GM12801 (cell line): ENCODE measurements around the gene TCEA3.

ENCODE experiments used
- TF ChIP-seq, protein P1 (sequence below): IDR thresholded peaks from one replicate; pipeline ENCODE4 v1.5.1; 2011; ENCODE audit warnings: control low read depth; ENCODE audit not compliant: insufficient read length; ENCODE audit errors: extremely low read depth

Gene TCEA3

DNA sequence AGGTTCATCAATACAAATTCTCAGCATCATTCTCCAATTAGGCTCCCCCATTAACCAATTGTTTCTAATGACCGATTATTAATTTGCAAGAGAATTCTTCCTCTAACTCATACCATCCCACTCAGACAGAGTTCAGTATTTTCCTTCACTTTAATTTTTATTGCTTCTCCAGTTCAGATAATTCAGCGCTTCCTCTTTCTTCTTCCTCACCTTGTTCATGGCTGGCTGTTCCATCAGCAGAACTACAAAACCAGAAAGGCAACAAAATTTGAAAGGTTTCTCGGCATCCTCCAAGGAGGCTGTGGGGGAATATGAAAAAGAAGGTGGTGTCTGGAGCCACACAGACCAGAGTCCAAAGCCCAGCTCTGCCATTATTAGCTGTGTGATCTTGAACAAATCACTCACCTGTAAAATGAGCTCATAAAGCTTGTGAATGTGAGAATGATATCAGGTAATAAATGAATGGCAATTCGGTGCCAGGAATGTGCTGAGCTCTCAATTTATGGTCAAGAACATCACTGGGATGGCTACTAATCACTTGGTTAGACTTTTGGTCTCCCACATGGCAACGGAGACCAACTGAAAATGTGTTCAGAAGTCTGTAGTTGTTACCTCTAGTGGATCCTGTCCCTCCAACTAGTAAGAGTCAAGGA is 43.2 kb downstream of the TCEA3 start:
- TF ChIP-seq, protein P1, sequence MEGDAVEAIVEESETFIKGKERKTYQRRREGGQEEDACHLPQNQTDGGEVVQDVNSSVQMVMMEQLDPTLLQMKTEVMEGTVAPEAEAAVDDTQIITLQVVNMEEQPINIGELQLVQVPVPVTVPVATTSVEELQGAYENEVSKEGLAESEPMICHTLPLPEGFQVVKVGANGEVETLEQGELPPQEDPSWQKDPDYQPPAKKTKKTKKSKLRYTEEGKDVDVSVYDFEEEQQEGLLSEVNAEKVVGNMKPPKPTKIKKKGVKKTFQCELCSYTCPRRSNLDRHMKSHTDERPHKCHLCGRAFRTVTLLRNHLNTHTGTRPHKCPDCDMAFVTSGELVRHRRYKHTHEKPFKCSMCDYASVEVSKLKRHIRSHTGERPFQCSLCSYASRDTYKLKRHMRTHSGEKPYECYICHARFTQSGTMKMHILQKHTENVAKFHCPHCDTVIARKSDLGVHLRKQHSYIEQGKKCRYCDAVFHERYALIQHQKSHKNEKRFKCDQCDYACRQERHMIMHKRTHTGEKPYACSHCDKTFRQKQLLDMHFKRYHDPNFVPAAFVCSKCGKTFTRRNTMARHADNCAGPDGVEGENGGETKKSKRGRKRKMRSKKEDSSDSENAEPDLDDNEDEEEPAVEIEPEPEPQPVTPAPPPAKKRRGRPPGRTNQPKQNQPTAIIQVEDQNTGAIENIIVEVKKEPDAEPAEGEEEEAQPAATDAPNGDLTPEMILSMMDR: no peak

DNA sequence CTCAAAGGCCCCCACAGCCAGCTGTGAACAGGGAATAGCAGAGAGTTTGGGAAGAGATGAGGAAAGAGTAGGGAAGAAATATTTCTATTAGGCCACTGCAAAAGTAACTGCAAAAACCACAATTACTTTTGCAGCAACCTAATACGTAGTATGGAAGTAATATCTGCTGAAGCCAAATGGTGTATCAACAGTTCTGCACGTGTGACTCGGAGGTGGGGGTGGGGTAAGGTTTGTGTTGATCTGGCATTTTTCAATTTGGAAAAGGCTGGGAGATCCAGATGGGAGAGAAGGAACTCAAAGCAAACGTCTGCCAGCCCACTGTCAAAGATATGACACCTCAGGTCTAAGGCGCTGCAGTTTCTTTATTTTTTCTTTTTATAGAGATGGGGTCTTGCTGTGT is 43.8 kb downstream of the TCEA3 start:
- TF ChIP-seq, protein P1: no peak

DNA sequence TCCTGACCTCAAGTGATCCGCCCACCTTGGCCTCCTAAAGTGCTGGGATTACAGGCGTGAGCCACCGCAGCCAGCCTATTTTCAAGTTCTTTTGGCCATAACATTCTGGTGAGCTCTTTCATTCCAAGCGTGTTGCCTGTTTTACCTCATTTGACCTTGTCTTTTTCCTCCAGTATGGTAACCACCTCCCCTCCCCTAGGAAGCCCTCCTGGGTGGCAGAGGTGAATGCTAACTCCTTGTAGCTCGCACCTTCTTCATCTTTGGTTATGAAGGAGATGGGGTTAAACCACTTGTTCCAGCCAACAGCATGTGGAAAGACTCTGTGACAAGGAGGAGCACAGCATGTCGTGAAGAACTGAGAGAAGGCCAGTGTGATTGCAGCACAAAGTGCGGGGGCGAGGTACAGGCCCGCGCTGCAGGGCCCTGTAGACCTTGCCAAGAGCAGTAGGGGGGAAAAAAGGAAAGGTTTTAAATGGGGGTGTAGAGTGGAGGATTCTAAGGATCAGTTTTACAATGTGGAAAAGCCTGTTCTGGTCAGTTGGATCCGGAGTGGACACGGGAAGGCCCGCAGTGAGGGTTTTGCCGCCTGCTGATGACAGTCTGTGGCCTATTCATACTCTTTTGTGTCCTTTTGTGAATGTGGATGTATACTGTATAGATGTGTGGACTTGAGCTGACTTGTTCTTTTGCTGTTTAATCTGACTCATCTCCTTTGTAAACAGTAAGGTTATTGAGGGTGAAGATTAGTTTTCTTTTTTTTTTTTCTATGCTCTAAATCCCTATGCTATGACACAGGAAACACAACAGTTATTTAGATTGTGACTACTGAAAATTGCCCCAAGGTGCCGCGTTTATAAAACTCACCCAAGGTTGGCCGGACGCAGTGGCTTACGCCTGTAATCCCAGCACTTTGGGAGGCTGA is 47.4 kb downstream of the TCEA3 start:
- TF ChIP-seq, protein P1: no peak

DNA sequence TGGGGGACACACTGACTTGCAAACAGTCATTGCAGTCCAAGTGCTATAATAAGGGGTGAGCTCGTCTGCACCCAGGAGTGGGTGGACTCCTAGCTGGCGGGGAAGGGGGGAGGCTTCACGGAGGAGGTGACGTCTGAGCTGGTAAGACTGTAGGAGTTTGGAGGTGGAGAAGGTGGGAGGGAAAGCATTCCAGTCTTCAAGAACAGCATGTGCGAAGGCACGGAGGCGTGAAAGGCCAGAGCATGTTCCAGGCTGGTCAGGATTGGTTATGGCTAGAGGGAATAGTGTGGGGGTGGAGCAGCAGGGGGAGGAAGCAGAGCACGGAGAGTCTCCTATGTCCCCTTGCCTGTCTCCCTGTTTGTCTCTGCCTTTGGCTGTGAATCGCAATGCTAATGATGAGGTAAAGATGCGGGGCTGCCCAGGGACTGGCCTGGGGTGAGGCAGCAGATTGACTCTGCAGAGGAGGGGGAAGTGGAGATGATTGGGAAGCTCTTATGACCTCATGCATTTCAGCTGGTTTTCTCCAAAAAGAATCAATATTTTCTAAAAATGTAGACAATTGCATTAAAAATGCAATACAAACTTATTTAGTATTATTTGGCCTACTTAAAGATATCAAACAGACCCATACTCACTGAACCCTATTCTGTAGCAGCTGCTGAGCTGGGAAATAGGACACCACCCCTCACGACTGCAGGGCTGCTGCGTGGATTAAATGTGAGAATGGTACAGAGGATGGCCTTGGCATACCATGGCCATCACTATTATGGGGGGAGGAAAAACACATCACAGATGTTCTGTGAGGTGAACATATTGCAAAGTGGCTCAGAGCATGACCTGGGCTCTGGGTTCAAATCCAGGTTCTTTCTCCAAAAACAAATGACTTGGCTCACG is 52.3 kb downstream of the TCEA3 start:
- TF ChIP-seq, protein P1: no peak

DNA sequence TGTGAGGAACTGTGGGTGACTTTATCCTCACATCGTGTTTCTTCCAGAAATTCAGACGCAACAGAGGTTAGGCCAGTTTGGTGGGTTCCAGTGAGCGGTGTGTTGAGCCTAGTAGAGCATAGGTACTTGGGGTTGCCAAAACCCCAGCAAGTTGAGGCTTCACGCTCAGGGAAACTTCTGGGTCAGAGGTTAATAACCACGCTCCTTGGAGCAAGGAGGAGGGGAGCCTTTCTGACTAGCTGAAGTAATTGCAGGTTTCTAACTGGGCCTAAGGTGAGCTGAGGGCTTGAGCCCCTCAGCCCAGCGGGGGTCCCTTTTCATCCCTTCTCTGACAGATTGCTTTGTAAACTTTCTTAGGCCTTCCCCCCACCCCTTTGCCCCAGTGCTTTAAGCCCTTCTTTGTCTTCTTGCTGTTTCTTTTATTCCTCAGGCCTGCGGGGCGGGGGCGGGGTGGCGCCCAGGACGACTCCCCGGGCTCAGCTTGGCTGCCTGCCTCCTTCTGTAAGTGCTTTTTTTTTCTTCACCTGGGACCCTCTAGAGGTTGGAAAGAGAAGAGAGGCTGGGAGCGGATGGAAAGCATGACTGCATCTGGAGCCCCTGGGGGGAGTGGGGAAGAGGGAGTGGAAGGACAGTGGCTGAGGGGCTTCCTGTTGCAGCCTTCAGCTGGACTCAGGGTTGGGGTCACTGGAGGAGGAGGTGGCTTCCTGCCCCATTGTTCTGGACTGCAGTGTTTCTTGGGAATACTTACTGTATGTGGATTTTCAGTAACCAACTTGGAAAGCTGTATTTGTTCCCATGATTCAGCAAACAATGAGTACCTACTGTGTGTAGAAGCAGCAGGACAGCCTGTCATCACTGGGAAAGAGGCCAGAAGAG is 53.6 kb downstream of the TCEA3 start:
- TF ChIP-seq, protein P1: no peak

DNA sequence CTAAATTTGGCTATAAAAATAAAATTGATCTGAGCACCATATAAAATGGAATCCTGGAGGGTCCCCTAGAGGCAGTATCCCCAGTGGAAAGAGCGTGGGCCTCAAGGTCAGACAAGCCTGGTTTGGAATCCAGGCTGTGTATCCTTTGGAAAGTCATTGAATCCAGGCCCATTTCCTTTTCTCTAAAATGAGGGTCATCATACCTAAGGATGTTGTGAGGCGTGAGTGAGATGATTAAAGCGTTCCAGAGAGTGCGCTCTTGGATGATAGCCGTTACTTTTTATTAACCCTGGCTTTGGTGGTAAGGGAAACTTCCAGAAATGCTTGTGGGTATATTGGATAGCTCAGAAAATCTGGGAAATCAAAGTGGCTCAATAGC is 54.2 kb downstream of the TCEA3 start:
- TF ChIP-seq, protein P1: no peak
